IPS DF 4.7 (cell line): ENCODE measurements around the gene CACNA2D1.

Experiments used
- DNase-seq: peaks from one replicate; pipeline ENCODE4 v3.0.0-alpha.2; 2013; ENCODE audit warnings: low spot score; ENCODE audit errors: extremely low read depth

Gene CACNA2D1

DNA sequence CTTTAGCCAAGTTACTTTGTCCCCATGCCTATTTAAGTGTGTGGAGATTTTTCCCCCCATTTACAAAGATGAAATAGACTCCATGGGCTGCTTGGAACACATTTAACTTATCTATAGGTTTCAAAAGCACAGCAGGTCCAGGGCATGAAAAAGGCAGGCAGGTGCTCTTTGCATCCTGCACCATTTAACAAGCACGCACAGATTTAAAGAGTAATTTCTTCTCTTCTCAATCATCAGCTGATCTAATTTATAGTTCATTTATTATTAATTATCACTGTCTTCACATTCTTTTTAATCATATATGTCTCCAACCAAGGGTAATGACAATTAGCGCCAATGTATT lies 156.8 kb downstream of the CACNA2D1 start:
- no peak for DNase-seq

DNA sequence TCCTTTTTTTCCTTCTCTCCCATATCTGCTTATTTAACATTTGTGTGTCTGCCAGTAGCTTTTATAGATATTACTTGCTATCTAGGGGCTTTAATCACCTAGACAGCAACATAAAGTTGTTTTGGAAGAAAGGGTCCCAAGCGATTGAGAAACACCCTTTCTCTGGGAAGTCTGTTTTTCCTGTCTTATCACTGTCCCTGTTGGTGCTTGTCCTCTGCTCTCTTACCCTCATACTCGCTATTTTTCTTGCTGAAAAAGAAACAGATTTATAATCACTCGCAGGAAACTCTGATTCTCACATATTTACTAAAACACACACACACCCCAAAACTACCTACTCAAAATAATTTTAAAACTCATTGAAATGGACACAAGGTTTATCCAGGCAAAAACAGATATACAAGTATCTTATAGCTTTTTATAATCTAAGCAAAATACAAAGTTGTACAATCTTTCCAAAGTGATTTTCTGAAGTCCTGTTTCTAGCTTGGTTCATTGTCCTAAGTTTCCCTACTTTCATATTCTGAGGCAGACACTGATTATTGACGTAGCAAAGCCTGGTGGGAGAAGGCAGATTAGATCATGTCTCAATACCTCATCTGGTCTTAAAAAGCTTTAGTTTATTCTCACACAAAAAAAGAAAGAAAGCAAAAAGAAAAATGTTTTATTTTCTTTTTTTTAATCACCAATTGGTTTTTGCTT lies 157.3 kb downstream of the CACNA2D1 start:
- no peak for DNase-seq

DNA sequence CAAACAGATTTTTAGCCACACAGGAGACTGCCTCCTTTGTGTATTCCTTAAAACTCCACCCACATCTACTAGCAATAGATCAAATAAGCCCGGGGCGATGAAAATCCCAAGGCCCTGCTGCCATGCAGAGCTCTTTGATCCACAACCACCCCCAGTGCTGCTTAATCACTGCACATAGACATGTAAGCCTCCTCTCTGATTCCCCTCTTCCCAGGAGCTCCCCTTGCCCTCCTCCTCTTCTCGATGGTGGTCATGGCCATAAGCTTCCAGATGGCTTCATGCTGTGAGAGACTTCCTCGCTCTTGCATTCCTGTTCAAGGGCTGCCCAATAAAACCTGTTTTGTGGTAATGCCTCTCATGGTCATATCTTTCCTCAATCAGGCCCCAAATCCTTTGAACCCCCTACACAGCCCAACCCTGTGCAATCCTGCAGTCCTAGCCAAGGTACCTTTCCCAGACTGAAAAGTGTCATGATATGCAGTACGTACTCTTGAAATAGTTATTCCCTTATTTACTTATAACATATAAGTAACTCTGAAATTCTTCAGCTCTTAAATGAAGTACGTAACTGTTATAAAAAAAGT lies 158.5 kb downstream of the CACNA2D1 start:
- peak; percentile 56 for DNase-seq

DNA sequence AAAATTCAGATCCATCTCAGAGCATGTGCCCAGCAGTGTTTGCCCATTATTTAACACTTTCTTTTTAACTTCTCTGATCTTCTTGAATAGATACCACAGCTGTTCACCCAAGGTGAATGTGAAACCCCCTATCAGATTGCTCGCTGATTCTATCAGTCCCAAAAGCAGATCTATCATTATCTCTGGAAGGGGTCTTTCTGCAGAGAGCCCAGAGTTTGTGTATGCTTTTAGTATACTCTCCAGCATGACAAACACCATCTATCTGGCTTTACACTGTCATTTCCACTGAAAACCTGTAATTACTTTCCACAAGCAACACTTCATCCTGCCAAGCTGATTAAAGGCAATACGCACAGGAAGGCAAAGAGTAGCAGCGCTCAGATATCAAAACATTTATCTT lies 168.2 kb downstream of the CACNA2D1 start:
- DNase-seq: no peak

DNA sequence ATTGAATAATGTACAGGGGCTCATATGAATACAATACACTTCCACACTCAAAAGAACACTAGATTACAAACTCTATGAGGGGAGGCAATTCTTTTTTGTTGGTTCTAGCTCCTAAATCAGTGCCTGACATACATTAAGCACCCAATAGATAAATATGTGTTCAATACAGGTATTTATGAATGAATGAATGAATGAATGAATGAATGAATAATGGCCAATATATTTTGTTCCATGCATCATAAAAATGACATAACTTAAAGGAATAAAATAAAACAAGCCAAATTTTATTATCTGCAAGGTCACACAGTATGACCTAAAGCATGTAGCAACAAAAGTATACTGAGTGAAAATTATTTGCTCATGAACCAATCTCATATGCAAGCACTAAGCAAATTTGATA lies 168.9 kb downstream of the CACNA2D1 start:
- no peak for DNase-seq

DNA sequence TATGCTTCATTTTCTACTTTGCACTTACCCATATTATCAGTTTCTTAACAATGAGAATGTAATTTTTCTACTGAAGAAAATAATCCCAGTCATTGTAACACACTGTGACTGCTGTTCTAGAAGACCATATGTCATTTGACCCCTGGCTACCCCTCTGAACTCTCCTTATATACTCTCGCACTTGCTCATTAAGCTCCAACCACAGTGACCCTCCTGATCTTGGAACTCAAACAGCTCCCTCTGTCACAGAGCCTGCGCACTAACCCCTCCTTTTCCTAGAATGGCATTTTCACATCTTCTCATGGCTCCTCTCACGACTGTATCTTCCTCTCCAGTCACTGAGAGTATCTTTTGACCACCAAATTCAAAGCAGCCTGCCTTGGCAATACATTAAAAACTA lies 169.7 kb downstream of the CACNA2D1 start:
- DNase-seq: no peak

DNA sequence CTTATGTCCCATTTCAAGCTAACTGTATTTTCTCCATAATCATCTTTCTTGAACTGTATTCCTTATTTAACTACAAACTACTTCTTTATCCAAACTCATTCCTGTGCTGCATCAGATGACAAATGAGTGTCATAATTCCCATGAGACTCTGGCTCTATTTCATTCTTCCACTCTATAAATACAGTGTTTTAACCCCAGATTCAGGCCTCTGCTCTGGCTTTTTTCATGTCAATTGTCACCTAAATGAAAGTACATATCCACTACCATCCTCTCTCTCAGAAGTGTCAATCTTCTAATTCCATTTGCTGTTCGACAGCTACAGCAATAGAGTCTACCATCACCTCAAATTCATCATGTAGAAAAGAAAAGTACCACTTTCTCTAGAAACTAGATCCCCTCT lies 172.7 kb downstream of the CACNA2D1 start:
- DNase-seq: no peak

DNA sequence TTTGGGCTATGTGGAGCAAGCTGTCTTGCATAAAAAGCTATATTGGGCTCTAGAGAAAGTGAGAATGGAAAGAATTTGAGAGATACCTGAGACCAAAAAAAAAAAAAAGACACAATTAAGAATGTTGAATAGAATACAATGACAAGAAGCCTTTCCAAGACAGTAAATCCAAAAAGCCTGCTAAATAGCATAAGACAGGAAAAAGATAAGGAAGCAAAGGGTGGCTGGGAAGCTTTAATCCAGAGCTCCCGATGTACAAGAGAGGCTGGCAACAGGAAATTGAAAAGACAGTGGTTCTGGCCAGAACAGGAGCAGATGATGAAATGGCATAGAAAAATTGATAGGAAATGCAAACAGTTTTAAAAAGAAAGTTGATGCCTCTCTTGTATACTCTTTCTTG lies 174.9 kb downstream of the CACNA2D1 start:
- DNase-seq: no peak

DNA sequence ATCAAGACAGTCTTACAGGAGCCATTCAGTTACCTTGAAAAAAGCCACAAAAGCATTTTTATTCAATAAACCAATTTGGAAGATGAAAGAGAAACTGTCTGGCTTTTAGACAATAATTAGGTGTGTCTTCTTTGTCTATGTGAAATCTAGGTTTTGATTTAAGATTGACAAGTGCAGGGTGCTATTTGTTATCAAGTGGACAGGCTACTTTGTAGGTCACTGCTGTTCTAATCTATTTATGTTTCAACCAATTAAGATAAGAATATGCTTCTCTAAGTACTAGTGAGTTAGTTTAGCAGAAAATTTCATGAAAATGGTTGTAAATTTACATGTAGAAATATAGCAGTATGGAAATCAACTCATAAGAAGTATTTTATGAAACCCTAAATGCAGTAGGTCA lies 177.5 kb downstream of the CACNA2D1 start:
- DNase-seq: no peak

DNA sequence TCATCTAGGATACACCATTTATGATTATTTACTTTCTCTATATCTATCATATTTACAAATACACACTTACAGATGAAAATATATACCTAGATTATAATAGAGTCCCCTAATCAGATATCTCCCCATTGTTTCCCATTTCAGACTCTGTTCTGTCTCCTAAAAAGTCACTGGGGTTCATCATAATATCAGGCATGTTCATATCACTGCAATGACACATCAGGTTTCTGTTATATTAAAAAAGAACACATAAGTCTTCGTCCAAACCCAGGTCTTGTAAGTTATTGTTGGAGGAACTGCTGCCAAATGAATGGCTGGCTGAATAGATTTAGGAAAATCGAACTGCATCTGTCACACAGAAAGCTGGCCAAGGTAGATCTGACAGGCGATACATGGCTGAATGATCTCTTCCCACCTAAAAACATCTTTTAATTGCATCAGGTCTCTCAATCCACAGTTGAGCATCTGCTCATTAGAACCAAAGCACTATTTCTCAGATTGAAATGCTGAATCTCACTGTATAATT lies 178.7 kb downstream of the CACNA2D1 start:
- no peak for DNase-seq

DNA sequence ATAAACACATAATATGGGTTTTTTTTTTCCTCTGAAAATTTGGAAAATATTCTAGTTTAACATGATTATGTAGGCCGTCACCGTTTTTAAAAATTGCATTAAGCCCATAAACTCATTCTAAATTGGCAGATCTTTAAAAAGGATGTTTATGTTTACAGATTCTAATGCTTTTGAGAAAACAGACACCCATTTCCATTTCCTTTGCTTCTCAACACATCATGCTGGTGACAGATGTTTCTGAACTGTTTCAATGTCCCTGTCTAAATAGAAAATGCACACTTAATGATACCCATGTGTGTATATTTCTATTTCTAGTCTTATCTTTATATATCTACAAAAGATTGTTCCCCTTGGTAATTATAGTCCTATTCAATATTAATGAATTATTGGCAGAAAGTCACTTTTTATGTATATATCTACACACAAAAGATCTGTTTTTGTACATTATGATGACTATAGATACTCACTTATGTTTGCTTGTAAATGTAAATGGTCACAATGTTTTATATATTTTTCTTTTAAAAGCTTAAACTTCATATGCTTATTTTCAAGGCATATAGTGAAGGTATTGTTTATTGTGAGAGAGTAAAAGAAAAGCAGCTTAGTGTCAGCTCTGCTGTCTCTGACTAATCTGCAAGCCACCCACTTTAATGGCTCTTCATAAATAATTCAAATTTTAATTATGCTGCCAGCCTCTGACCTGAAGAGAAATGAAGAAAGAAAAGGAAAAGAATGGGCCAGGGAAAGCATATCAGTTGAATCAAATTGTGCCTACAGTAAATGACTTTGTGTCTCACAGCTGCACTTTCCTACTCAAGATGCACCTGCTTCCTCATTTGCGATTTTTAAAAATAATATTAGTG lies 179.4 kb downstream of the CACNA2D1 start:
- no peak for DNase-seq

DNA sequence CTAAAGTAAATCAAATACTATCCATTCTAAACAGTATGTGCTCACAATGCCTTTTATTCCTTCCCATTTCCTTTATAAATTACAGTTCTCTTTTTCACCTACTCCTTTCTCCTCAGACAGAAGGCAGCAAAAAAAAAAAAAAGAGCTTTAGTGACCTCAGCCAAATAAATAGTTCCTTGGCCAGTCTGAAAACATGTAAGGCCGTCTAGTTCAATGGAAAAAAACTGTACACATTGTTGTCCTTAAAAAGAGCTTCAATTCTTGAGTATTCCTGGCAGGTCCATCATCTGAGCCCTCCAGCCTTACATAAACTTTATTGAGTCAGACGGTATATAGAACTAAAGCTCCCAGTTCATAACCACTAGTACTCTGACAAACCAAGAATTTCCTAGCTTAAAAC lies 185.4 kb downstream of the CACNA2D1 start:
- no peak for DNase-seq

DNA sequence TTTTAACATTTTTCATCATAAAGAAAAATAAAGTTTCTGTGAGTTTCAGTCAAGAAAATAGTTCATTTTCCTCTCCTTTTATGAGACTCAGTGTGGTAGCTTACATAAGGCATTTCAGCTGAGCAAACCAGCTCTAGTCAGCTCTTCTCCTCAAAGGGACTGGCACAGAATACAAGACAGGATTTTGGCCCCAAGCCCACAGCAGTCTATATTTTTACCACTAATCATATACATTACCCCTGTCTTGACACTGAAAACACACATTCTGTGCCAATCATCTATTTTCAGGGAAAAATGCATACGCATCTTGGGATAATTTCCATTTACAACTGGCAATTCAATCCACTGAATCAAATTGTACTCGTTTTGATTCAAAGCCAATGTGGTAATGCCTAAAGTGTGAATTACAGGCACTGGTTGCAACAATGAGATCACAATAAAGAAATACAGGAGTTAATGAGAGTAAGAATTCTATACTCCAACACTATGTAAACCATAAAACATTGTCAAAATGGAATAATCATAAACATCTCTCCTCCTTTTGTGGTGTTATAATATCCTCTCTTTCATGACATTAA lies 186.4 kb downstream of the CACNA2D1 start:
- DNase-seq: no peak

DNA sequence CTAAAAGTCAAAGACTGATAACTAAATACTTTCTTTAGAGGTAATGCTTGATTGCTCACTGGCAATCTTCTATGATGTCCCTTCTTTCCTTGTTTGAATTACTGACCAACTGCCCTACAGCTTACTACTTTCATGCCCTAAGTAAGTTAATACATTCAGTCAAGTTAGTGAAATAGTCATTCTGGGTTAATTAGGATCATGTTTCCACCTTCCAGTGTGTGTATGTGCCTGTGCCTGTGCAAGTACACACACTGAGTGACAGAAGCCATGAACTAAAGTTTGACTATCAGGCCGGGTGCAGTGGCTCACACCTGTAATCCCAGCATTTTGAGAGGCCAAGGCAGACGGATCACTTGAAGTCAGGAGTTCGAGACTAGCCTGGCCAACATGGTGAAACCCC lies 187.9 kb downstream of the CACNA2D1 start:
- no peak for DNase-seq

DNA sequence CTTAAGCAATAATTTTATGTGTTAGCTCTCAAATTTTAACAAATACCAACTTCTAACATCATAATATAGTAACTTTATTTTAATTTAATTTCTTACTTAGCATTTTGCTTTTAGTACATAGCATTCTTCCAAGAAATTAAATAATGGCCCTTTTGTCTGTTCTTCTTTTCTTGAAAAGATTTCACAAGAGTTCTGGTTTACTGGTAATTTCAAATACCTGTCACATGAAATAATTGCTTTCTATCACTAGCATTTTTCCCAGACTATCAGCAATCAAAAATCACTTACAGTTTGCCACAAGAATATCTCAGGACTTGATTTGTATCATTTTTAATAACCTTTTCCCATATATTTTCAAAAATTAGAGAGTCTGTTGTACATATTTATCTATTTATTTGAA lies 193.0 kb downstream of the CACNA2D1 start:
- DNase-seq: no peak

DNA sequence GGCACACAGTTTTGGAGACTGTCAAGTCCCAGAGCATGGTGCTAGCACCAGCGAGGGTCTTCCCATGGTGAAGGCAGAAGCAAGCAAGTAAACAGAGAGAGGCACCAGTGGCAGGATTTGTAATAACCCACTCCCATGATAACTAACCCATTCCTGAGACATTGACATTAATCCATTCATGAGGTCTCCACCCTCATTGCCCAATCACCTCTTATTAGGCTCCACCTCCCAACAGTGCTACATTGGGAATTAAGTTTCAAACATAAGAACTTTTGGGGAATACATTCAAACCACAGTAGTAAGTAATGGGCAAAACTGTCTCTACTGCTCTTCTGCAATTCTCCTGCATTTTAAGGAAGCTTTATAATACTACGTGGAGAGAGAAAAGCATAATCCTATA lies 193.6 kb downstream of the CACNA2D1 start:
- no peak for DNase-seq

DNA sequence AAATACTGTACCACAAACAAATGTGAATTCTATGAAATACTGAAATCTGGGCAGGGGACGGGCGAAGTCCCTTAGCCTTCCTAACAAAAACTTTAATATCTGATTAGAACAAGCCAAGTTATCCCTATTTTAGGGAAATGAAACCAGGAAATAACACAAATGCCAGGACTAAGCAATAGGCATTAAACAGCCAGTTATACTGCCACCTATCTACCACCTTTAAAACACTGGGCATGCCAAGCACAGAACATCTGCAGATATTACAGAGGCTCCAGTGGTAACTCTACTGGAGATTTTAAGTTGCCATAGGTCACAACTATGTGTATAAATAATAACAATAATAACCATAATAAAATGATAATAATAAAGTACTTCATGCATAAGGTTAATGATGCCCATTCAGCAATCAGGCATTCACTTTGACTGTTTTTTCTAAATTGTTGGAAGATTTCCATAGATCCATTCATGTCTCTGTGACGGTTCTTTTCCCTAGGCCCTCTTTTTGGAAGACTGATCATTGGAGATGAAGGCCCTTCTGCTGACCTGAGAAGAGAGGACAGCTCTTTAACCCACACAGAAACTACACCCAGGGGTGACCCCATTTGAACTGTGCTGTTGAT lies 195.7 kb downstream of the CACNA2D1 start:
- no peak for DNase-seq

DNA sequence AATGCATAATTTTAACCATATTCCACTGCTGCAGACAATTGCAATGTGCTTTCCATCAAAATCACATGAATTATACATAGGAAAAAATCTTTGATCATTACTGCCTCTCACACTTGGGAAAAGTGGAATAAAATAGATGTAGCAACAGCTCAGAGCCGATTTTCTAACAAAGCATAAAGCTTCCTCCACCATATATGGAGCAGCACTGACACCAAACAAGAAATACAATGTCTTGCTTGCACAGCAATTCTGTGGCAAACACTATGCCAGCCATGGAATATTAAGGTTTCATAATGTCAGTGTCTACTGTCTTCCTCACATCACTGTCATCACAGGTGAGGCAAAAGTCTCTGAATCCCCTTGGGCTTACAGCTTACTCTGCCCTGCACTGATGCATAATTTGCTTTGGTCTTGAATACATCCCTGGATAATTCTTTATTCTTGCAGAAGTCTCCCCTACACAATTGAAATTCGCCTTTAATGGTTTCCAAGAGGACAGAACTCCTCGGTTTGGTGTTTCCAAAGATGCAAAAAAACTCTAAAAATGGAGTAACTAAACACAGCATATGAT lies 198.5 kb downstream of the CACNA2D1 start:
- DNase-seq: no peak

DNA sequence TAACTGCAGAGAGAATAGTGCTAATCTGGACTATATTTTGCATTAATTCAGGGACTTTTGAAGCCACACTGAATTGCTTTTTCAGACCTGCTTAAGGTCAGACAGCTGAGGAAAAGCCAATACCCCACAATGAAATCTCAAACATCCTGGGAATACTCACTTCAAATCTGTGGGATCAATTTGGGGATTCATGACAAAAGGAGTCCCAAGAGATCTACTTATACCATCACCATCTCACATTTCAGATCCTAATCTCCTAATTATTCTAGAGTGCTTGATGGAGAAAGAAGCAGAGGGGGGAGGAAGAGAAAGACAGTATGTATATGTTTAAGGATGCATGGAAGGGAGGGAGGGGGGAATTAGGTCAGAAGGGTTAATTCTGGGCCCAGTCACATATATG lies 202.2 kb downstream of the CACNA2D1 start:
- no peak for DNase-seq

DNA sequence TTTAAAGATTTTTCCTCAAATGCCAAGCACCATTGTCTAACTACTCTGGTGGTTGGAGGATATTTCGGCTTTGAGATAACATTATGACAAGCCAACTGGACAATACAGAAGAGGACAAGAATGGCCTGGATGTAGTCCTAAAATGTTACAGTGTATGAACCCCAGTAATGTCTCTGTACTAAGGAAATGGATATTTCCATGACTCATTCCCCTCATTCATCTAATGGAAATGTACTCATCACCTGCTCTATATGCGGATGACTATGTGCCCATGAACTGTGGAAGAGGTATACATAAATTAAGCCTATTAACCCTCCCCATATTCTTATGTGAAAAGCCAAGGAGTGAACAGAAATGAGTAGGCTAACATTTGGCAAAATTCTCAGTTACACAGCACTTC lies 207.9 kb downstream of the CACNA2D1 start:
- DNase-seq: no peak

DNA sequence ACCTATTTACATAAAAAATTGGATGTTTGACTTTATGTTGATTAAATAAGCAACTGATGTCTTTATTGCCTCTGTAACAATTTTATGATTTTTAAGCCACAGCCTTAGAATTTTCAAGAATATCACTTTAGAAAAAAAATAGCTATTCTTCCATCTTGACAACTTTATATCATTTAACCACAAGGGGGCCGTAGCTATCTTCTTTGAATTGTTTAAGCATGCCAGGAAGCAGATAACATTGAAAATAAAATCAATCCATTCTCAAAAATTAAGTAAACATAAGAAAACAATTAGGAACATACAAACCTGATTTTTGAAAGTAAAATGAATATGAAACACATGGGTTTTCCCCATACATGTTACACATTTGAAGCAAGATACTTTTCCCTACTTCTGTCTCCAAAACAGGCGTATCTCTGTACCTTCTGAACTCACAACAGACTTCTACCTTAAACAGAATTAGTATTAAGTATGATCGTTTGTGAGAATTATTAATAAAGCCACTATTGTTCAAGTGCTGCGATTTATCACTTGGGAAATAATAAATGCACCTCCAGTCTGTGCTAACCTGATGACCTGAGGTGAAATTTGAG lies 209.0 kb downstream of the CACNA2D1 start:
- no peak for DNase-seq
